Stomach (tissue), 9 donors: Measurements from ENCODE around the gene MAP3K20. TPM values are rescaled to one million over a fixed set of nuclear protein-coding genes. Genes with fewer than 3 reads are reported as not detected.

Source experiments
- DNase-seq, 2 donors: peaks; one replicate each; pipeline versions ENCODE4 v3.0.0 to v3.0.0-alpha.2; 2013 to 2019
- H3K27ac ChIP-seq, 5 donors: fragments of 200-600 bp in 4 of 5; sonication (generic) in 4 of 5; one replicate each; pipeline ENCODE4 v1.5.1; 2013 to 2019; ENCODE audit warnings: mild to moderate bottlenecking in 1 of 5, moderate library complexity in 1 of 5
- H3K27me3 ChIP-seq, 3 donors: fragments of 200-600 bp; sonication (generic); one replicate each; pipeline ENCODE4 v1.5.1; 2017 to 2019; ENCODE audit warnings: mixed run types in 1 of 3
- H3K36me3 ChIP-seq, 4 donors: fragments of 200-600 bp; sonication (generic); 1 replicate in 3 of 4; 2 replicates in 1 of 4; pipeline ENCODE4 v1.5.1; 2016 to 2019
- H3K4me1 ChIP-seq, 4 donors: fragments of 200-600 bp; sonication (generic); one replicate each; pipeline ENCODE4 v1.5.1; 2016 to 2019
- H3K4me3 ChIP-seq, 4 donors: fragments of 200-600 bp; sonication (generic) in 3 of 4; one replicate each; pipeline ENCODE4 v1.5.1; 2016 to 2019; ENCODE audit warnings: mild to moderate bottlenecking in 1 of 4
- H3K9me3 ChIP-seq, 4 donors: fragments of 200-600 bp; sonication (generic); one replicate each; pipeline ENCODE4 v1.5.1; 2016 to 2019
- EP300 ChIP-seq: sonication (generic); formaldehyde crosslinking; IDR thresholded peaks from one replicate; pipeline ENCODE4 v1.6.1; 2017; ENCODE audit warnings: antibody characterized with exemption
- POLR2A ChIP-seq, 4 donors: fragments of 450-650 bp; IDR thresholded peaks; one replicate each; pipeline ENCODE4 v1.6.1; 2016; ENCODE audit warnings: antibody characterized with exemption in 4 of 4, control low read depth in 2 of 4, mild to moderate bottlenecking in 1 of 4, moderate library complexity in 1 of 4
- POLR2AphosphoS5 ChIP-seq, 3 donors: sonication (generic); formaldehyde crosslinking; IDR thresholded peaks; one replicate each; pipeline ENCODE4 v1.6.1; 2016; ENCODE audit warnings: antibody characterized with exemption in 3 of 3
- WGBS, 5 donors: extraction: QIAGEN DNeasy Blood & Tissue Kit in 3 of 5; methylation state at CpG; one replicate each; pipeline versions ENCODE4 v1.1.5 to v1.1.7; 2013 to 2018; 5-methylcytosine and 5-hydroxymethylcytosine counted together
- intact Hi-C: fragments of 100-400 bp; cut with DNase I; formaldehyde crosslinking; loops from one replicate; pipeline ENCODE4 v1.15.1; 2023; ENCODE audit warnings: low total_unique reads
- polyA plus RNA-seq, 3 donors: library from polyadenylated mRNA; stranded (reverse); fragments of 200-250 nt; gene quantifications; one replicate each; pipeline ENCODE4 v1.2.3, GENCODE V29; 2013
- total RNA-seq, 5 donors: library from RNA; depleted of rRNA; stranded (reverse); fragments of >200 nt; gene quantifications; one replicate each; pipeline versions ENCODE4 v1.1.0 to v1.2.3, GENCODE V29; 2014 to 2016
- TF ChIP-seq, protein P1 (sequence below), 7 experiments: fragments of 450-650 bp in 4 of 7; fragments of 200-600 bp in 3 of 7; sonication (generic) in 3 of 7; IDR thresholded peaks; one replicate each; pipeline ENCODE4 v1.5.1; 2016 to 2019; ENCODE audit warnings: antibody characterized with exemption in 7 of 7, control low read depth in 2 of 7, mild to moderate bottlenecking in 1 of 7
- donor health status: healthy with polysubstance abuse.
- donor health status: Bipolar disorder and iron deficiency.
- donor health status: healthy.

The MAP3K20 gene
- total and polyA plus RNA-seq, 8 donors, result 9.3 to 180 (median 29.2) TPM

DNA sequence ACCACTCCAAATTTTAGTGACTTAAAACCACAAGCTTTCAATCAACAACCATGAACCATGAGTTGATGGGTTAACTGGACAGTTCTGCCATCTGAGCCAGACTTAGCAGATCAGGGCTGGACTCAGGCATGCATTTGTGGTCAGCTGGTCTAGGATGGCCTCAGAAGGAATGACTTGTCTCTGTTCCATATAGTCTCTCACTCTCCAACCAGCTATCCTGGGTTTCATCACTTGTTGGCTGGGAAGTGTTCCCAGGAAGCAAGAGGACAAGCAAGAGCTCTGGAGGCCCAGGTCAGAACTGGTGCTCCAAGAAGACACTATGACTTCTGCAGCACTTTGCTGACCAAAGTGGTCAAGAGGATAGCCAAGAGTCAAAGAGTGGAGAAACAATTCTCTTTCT, 17.5 kb upstream of the MAP3K20 start:
- no peaks in the 10 kb centered on the region for H3K36me3 ChIP-seq
- H3K4me3 ChIP-seq, result no peak overlapping the region
- H3K9me3 ChIP-seq, result no peaks in the 10 kb centered on the region
- no peaks in the 10 kb centered on the region for H3K27me3 ChIP-seq
- TF ChIP-seq EP300 (no peak), POLR2AphosphoS5 (IDR thresholded peaks at IDR 0.05) (no peak), POLR2A (IDR thresholded peaks at IDR 0.05) (no peak)
- TF ChIP-seq, protein P1, sequence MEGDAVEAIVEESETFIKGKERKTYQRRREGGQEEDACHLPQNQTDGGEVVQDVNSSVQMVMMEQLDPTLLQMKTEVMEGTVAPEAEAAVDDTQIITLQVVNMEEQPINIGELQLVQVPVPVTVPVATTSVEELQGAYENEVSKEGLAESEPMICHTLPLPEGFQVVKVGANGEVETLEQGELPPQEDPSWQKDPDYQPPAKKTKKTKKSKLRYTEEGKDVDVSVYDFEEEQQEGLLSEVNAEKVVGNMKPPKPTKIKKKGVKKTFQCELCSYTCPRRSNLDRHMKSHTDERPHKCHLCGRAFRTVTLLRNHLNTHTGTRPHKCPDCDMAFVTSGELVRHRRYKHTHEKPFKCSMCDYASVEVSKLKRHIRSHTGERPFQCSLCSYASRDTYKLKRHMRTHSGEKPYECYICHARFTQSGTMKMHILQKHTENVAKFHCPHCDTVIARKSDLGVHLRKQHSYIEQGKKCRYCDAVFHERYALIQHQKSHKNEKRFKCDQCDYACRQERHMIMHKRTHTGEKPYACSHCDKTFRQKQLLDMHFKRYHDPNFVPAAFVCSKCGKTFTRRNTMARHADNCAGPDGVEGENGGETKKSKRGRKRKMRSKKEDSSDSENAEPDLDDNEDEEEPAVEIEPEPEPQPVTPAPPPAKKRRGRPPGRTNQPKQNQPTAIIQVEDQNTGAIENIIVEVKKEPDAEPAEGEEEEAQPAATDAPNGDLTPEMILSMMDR (IDR thresholded peaks at IDR 0.05), result no peak
- H3K27ac ChIP-seq, result no peak overlapping the region
- DNase-seq, result no peak
- intact Hi-C loops, result no loop called here
- H3K4me1 ChIP-seq, result no peaks in the 10 kb centered on the region

- Histone ChIP-seq H3K36me3 (no peaks in the 10 kb centered on the region), H3K27ac (no peak overlapping the region), H3K4me3 (no peak overlapping the region), H3K9me3 (no peaks in the 10 kb centered on the region), H3K27me3 (no peaks in the 10 kb centered on the region), H3K4me1 (no peaks in the 10 kb centered on the region)
- 65 to 90% (median 87%) methylated on average over 2 of the region's 2 CpGs for WGBS, 5 donors
- intact Hi-C loops, result no loop called here
- DNase-seq, result no peak
- TF ChIP-seq POLR2AphosphoS5 (IDR thresholded peaks at IDR 0.05) (no peak), EP300 (no peak), POLR2A (IDR thresholded peaks at IDR 0.05) (no peak)
- TF ChIP-seq, protein P1 (IDR thresholded peaks at IDR 0.05), result no peak
These were observed 17.0 kb upstream of the MAP3K20 start for GRCh38 chr2:173058673-173059072.

- no peak for DNase-seq
- TF ChIP-seq, protein P1 (IDR thresholded peaks at IDR 0.05), result no peak
- no peak for TF ChIP-seq POLR2A (IDR thresholded peaks at IDR 0.05)
- no peak for TF ChIP-seq EP300
- no peak for TF ChIP-seq POLR2AphosphoS5 (IDR thresholded peaks at IDR 0.05)
- Histone ChIP-seq H3K36me3 (no peaks in the 10 kb centered on the region), H3K27ac (no peak overlapping the region), H3K27me3 (no peaks in the 10 kb centered on the region), H3K4me3 (no peak overlapping the region), H3K9me3 (no peaks in the 10 kb centered on the region), H3K4me1 (no peaks in the 10 kb centered on the region)
- intact Hi-C loops, result no loop called here
- WGBS, 5 donors, result 96 to 98% (median 97%) methylated on average over 3 of the region's 3 CpGs
These were observed 16.4 kb upstream of the MAP3K20 start for GRCh38 chr2:173059292-173059691.

GRCh38 chr2:173059971-173060461, 15.6 kb upstream of the MAP3K20 start:
- Histone ChIP-seq H3K27ac (peak overlapping the region in 1 of 5 donors; percentile 20), H3K4me3 (no peak overlapping the region), H3K4me1 (no peaks in the 10 kb centered on the region), H3K27me3 (no peaks in the 10 kb centered on the region), H3K36me3 (no peaks in the 10 kb centered on the region), H3K9me3 (no peaks in the 10 kb centered on the region)
- no peak for DNase-seq
- no peak for TF ChIP-seq POLR2AphosphoS5 (IDR thresholded peaks at IDR 0.05)
- no peak for TF ChIP-seq EP300
- TF ChIP-seq, protein P1 (IDR thresholded peaks at IDR 0.05), result no peak
- TF ChIP-seq POLR2A (IDR thresholded peaks at IDR 0.05), result no peak
- intact Hi-C loops, result no loop called here
- 56 to 78% (median 67%) methylated on average over 5 of the region's 5 CpGs for WGBS, 5 donors
